Measurements from ENCODE around the gene TKT.

Gene TKT

GRCh38 chr3:53195066-53195450 is 60.8 kb downstream of the TKT start:
- DNase-seq, result no peak

DNA sequence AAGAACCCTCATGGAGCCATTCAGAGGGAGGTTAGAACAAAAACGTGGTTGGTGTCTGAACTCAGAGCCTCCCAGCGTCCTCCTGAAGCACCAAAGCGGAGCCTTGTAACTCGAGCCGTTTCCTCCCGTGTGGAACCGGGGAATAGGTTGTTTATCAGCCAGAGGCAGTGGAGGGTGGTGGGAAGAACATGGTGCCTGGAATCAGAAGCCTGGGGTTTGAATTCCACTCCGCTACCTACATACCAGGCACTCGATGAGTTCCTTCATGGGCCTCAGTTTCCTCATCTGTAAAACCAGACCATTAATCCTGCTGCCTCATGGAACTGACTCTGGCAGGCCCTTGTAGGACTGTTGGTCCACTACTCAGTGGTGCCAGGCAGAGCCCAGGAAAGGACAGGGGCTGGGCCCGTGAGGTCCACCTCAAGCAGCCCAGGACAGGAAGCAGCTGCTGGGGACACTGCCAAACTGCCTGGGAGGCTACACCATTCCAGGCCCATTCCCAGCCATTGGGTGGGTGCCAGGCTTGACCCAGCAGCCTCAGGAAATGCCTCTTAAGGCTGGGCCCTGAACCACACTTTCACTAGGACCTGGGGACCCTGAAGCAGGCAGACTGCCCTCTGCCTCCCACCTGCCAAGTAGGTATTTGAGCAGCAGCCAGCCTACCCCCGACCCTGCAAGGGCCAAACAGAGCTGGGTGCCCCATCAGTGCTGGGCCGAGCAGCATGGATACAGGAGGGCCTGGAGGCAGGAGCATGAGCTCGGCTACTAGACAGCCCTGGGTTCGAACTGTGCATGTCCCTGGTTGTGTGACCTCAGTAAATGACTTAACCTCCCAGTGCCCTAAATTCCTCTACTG is 61.4 kb downstream of the TKT start:
- peak; percentile 8 for DNase-seq

DNA sequence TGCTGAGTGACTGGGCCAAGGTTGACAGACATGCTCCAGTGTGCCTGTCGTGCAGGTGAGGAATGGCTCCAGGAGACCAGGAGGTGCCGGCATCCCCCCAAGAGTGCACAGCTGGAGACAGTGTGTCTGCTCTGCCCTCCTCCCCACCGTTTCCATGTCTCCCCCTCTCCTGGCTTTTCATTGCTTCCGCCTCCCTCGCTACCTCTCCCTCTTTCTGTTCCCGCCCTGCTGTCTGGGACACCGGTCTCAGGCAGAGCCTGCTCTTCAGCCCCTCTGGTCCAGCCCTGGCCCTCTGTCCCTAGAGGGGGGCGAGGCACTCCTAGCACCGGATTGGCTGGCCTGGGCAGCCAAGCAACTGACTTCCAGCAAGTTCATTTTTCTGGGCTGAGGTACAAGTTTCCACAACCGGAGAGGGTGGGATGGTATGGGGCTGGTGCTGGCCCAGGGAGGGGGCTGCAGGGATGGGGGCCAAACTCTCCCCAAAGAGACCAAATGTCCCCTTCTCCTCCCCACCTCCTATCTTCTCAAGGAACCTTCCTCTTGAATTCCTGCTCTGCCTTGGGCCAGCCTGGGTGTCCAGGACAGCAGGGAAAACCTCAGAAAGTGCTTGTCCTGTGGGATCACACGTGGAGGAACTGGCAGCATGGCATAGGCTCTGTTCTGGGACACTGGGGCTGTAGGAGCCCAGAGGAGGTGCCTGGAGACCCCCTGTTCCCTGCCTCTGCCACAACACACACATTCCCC is 62.2 kb downstream of the TKT start:
- no peak for DNase-seq

DNA sequence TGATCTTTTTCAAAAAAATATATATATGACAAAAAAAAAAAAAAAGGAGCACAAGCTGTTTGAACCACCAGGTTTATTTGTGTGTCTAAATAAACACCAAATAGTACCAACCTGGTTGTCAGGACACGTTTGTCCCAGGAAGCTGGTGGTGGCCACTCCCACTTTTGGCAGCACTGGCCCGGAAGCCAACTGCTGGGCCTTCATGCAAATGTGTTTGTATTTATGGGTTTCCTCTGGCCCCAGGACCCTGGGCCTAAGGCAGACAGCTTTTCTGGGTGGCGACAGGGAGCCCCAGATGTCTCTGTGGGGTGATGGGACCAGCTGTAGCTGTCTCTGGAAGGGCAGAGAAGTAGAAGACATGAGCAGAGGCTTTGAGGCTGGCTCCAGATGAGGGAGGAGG is 63.2 kb downstream of the TKT start:
- DNase-seq, result no peak

DNA sequence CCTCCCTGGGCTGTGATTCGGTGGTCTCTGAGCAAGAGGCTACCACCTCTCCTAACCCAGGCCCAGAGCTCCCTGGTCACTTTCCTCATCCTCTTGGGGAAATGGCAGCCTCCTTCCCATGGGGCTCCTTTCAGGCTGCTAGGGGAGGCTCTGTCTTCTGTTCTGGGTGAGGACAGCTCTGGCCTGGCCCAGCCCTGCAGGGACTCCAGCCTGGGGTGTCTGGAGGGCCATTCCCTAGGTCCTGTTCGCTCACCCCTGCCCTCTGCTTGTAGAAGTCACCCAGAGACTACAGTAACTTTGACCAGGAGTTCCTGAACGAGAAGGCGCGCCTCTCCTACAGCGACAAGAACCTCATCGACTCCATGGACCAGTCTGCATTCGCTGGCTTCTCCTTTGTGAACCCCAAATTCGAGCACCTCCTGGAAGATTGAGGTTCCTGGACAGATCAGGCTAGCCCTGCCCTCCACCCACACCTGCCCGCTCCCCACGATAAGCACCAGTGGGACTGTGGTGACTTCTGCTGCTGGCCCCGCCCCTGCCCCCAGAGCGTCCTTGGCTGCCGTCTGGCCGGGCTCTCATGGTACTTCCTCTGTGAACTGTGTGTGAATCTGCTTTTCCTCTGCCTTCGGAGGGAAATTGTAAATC is 63.9 kb downstream of the TKT start:
- no peak for DNase-seq

- DNase-seq, result no peak
Observed at GRCh38 chr3:53190659-53191058, 65.2 kb downstream of the TKT start.

DNA sequence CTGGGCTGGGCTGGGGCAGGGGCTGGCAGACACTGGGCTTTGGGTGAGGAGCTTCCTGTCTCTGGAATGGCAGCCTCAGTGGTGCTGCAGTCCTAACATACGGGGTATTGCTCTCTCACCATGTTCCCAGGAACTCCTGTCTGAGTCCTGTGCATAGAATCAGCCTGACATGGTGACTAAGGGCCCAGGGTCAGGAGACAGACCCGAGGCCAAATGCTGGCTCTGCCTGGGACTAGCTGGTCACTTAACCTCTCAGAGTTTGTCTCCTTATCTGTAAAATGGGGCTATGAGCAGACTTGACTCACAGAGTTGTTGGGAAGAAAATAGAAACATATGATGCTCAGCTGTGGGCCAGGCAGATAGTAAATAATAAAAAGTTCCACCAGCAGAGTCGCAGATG is 66.5 kb downstream of the TKT start:
- no peak for DNase-seq

DNA sequence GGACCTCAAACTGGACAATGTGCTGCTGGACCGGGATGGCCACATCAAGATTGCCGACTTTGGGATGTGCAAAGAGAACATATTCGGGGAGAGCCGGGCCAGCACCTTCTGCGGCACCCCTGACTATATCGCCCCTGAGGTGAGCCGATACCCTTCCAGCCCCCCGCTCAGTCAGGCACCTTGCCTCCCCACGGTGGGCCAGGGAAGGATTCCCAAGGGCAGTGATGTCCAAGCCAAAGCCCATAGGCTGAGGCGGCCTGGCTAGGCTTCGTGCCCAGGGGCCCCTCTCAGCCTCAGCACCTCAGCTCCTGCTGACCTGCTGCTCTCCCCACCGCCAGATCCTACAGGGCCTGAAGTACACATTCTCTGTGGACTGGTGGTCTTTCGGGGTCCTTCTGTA is 67.1 kb downstream of the TKT start:
- no peak for DNase-seq

GRCh38 chr3:53188136-53188685 is 67.6 kb downstream of the TKT start:
- no peak for DNase-seq

DNA sequence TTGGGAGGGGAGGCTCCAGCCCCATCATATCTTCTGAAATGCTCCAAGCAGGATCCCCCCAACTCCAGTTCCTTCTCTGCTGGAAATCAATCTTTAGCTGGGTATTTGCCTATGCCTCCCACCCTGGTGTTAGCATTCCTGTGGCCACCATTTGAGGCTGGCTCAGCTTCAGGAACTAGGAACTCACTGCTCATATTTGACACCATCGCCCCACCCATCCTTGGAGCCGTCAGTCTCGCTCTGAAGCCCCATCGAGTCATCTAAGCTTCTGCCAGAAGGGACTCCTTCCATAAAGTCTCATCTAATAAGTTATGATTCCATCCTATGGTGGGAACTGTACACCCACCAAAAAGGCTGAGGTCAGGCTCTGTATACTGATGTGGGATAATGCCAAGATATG is 68.4 kb downstream of the TKT start:
- DNase-seq, result no peak

DNA sequence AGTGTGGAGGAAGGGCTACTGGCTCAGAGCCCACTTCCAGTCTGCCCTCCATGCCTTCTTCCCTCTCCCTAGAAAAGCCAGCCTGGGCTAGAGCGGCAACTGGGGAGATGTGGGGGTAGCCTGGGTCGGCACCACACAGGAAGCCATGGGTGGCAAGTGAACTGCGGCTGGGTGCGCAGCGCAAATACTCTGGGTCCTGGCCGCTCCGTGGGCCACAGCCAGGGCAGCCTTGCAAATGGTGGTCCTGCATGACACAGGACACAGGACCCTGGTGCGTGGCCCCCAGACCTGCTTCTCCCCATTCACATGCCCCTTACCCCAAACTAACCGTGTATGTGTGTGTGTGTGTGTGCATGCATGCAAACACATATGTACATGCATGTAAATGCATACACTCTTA is 69.1 kb downstream of the TKT start:
- DNase-seq, result no peak

- no peak for DNase-seq
Observed at GRCh38 chr3:53185761-53186465, 69.9 kb downstream of the TKT start.

DNA sequence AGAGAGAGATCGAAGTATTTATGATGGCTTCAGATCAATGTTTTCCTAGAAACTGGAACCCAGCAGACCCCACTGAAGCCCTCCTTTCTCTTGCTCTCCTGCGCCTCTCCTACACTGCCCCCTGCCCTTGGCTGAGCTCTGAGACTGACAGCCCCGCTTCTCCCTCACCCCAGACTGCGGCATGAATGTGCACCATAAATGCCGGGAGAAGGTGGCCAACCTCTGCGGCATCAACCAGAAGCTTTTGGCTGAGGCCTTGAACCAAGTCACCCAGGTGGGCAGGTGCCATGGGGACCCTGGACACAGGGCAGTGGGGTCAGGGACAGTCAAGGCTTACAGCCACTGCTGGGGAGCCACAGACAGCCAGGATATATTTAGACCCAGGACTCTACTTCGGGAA is 71.1 kb downstream of the TKT start:
- no peak for DNase-seq

GRCh38 chr3:53183514-53183913 is 72.3 kb downstream of the TKT start:
- no peak for DNase-seq

DNA sequence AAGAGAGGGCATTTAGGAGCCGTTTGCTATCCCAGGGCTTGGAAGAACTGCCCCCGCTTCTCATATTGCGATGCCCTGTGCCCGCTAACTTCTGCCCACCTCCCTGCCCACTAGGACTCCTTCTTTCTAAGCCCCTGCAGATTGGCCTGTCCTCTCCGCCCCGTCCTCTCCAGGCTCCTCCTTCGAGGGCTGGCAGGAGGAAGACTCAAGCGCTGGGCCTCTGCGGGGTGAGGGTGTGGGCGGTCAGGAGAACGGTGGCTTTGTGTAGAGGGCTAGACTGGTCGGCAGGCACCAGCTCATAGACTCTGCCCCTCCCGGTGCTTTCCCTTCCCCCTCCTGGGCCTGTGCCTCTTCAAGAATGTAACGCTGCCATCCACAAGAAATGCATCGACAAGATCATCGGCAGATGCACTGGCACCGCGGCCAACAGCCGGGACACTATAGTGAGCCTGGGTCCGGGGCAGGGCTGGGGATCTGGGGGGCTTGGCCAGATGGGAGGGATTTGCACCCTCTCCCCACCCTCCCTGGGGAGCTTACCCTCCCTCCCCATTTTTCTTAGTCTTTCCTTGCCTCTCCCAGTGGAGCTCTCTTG is 73.0 kb downstream of the TKT start:
- no peak for DNase-seq

- no peak for DNase-seq
Observed at GRCh38 chr3:53181528-53181927, 74.3 kb downstream of the TKT start.

GRCh38 chr3:53181024-53181371 is 74.8 kb downstream of the TKT start:
- no peak for DNase-seq

- DNase-seq, result no peak
Observed at GRCh38 chr3:53180305-53181023, 75.4 kb downstream of the TKT start.

- no peak for DNase-seq
Observed at GRCh38 chr3:53179580-53179979, 76.2 kb downstream of the TKT start.

GRCh38 chr3:53178246-53178645 is 77.6 kb downstream of the TKT start:
- no peak for DNase-seq

- no peak for DNase-seq
Observed at GRCh38 chr3:53175613-53176540, 79.9 kb downstream of the TKT start.
